Measurements from ENCODE around the gene SMTN. TPM values are rescaled to one million over a fixed set of nuclear protein-coding genes. Genes with fewer than 3 reads are reported as not detected.

The SMTN gene
- total RNA-seq, 2 experiments from 2014 or later = 19.2 to 19.8 TPM

- H3K36me3 Mint-ChIP-seq = no peaks in the 10 kb centered on the region
Observed at GRCh38 chr22:31083377-31083768, 2.3 kb downstream of the SMTN start.

DNA sequence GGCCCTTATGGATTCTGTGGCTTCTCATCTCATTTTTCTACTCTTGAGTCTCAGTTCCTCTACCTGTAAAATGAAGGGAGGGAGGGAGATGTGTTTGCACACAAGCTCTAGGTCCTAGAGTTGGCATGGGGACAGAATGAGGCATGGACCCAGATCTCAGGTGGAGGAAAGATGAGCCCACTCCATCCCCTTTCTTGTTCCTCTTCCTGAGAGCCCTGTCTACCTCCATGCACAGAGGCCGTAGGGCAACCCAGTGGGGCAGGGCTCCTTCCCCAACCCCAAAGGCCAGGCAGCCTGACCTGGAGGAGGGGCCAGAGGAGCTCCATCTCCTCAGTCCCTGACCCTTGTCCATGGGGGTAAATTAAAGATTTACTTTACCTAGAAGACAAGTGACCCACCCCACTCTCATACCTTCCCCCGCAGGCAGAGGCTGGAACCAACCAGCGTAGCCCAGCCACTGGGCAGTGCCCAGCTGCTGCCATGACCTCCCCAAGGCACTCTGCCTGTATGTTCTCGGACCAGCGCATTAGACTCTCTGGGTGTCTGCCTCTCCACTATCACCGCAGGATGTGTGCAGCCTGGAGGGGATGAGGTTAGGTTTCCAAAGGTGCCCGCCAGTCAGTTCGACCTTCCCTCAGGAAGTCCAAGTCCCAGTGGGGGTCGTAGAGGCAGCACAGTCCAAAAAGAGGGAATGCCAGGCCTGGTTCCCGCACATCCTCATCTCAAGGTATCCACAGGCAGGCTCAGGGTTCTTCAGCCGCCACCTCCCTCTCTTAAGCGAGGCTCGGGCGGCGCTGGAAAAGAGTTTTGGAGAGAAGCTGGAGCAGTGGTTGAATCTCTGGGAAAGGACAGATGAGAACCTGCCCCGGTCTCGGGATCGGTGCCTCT, 3.0 kb downstream of the SMTN start:
- Mint-ChIP-seq H3K27ac (peak overlapping the region; percentile 82), H3K9me3 (no peaks in the 10 kb centered on the region), H3K4me1 (peaks cover 30% of the 10 kb centered on the region), H3K36me3 (no peaks in the 10 kb centered on the region), H3K4me3 (peak overlapping the region; percentile 98), H3K27me3 (no peaks in the 10 kb centered on the region)
- peak; percentile 24 for DNase-seq

More at GRCh38 chr22:31083377-31083768, 2.3 kb downstream of the SMTN start:
- Mint-ChIP-seq H3K9me3 (no peaks in the 10 kb centered on the region), H3K4me3 (peak overlapping the region; percentile 98), H3K27me3 (no peaks in the 10 kb centered on the region), H3K4me1 (peaks cover 30% of the 10 kb centered on the region), H3K27ac (peak overlapping the region; percentile 82)
- DNase-seq = no peak

GRCh38 chr22:31084811-31085492, 3.8 kb downstream of the SMTN start:
- Mint-ChIP-seq H3K36me3 (no peaks in the 10 kb centered on the region), H3K4me3 (peak overlapping the region; percentile 98), H3K9me3 (no peaks in the 10 kb centered on the region), H3K27me3 (no peaks in the 10 kb centered on the region), H3K4me1 (peaks cover 30% of the 10 kb centered on the region), H3K27ac (peak overlapping the region; percentile 94)
- DNase-seq = peak; percentile 93

GRCh38 chr22:31085493-31085824, 4.3 kb downstream of the SMTN start:
- Mint-ChIP-seq H3K4me3 (peak overlapping the region; percentile 84), H3K27me3 (no peaks in the 10 kb centered on the region), H3K4me1 (peaks cover 28% of the 10 kb centered on the region), H3K9me3 (no peaks in the 10 kb centered on the region), H3K27ac (peak overlapping the region; percentile 94), H3K36me3 (no peaks in the 10 kb centered on the region)
- no peak for DNase-seq

DNA sequence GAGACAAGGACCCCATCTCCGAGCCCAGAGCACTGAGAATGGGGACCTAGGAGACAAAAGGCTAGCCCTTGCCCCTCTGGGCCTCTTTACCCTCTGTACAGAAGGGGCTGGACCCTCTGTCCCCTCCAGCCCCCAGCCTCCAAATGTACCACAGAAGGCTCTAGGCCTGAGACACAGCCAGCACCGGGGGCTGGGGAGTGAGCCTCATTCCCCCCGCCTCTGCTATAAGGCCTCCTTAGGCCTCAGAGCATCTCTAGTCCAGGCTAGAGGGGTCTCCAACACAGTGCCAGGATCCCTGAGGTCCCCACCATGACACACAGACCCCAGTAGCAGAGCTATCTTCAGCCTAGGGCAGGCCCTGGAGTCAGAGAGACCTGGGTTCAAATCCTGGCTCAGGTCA, 4.8 kb downstream of the SMTN start:
- H3K27me3 Mint-ChIP-seq = no peaks in the 10 kb centered on the region
- no peak overlapping the region for H3K27ac Mint-ChIP-seq
- no peak for DNase-seq
- no peaks in the 10 kb centered on the region for H3K36me3 Mint-ChIP-seq
- H3K4me3 Mint-ChIP-seq = peak overlapping the region; percentile 84
- peaks cover 23% of the 10 kb centered on the region for H3K4me1 Mint-ChIP-seq
- no peaks in the 10 kb centered on the region for H3K9me3 Mint-ChIP-seq

DNA sequence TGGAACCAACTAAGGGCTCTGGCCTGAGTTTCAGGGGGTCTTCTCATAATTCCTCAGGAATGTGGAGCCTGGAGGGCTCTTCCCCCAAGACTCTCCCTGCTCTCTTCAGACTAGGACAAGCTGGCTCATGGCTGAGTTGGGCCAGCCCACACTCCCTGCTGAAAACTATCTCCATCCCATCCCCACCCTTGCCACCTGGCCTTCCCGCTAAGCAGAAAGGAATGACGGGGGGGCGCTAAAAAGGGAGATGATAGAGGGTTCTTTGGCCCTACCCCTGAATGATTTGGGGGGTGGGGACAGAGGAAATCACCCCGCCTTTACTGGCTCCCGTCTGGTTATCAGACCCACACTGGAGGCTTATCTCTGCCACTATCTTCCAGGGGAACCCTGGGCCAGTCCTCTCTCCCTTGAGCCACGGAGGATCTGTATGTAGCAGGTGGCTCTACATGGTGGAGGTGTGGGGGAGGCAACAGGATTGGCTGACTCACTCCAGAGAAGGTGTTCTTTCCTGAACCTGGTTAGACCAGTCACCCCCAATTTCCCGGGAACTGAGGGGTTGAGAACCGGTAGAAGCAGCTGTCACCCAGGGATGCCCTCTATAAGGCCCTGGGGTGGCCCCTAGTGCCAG, 5.7 kb downstream of the SMTN start:
- Mint-ChIP-seq H3K27me3 (no peaks in the 10 kb centered on the region), H3K36me3 (no peaks in the 10 kb centered on the region), H3K27ac (no peak overlapping the region), H3K4me3 (no peak overlapping the region), H3K4me1 (peaks cover 19% of the 10 kb centered on the region), H3K9me3 (no peaks in the 10 kb centered on the region)
- no peak for DNase-seq

GRCh38 chr22:31087744-31088215, 6.7 kb downstream of the SMTN start:
- H3K9me3 Mint-ChIP-seq = no peaks in the 10 kb centered on the region
- H3K36me3 Mint-ChIP-seq = no peaks in the 10 kb centered on the region
- H3K4me1 Mint-ChIP-seq = peaks cover 11% of the 10 kb centered on the region
- no peak overlapping the region for H3K4me3 Mint-ChIP-seq
- H3K27ac Mint-ChIP-seq = no peak overlapping the region
- H3K27me3 Mint-ChIP-seq = no peaks in the 10 kb centered on the region
- no peak for DNase-seq

GRCh38 chr22:31088233-31088986, 7.3 kb downstream of the SMTN start:
- no peak overlapping the region for H3K27ac Mint-ChIP-seq
- no peaks in the 10 kb centered on the region for H3K36me3 Mint-ChIP-seq
- no peak overlapping the region for H3K4me3 Mint-ChIP-seq
- no peak for DNase-seq
- no peaks in the 10 kb centered on the region for H3K9me3 Mint-ChIP-seq
- H3K4me1 Mint-ChIP-seq = peaks cover 5% of the 10 kb centered on the region
- no peaks in the 10 kb centered on the region for H3K27me3 Mint-ChIP-seq

- Mint-ChIP-seq H3K9me3 (no peaks in the 10 kb centered on the region), H3K36me3 (no peaks in the 10 kb centered on the region), H3K4me1 (peaks cover 1% of the 10 kb centered on the region), H3K27me3 (no peaks in the 10 kb centered on the region), H3K4me3 (no peak overlapping the region), H3K27ac (no peak overlapping the region)
- DNase-seq = peak; percentile 35
Observed at GRCh38 chr22:31089160-31090100, 8.3 kb downstream of the SMTN start.

GRCh38 chr22:31090217-31091085, 9.3 kb downstream of the SMTN start:
- no peak for DNase-seq
- no peaks in the 10 kb centered on the region for H3K9me3 Mint-ChIP-seq
- H3K4me3 Mint-ChIP-seq = no peak overlapping the region
- H3K36me3 Mint-ChIP-seq = no peaks in the 10 kb centered on the region
- no peaks in the 10 kb centered on the region for H3K4me1 Mint-ChIP-seq
- H3K27me3 Mint-ChIP-seq = no peaks in the 10 kb centered on the region
- H3K27ac Mint-ChIP-seq = no peak overlapping the region

GRCh38 chr22:31091106-31091975, 10.2 kb downstream of the SMTN start:
- no peak overlapping the region for H3K4me3 Mint-ChIP-seq
- H3K36me3 Mint-ChIP-seq = peaks cover 3% of the 10 kb centered on the region
- DNase-seq = no peak

DNA sequence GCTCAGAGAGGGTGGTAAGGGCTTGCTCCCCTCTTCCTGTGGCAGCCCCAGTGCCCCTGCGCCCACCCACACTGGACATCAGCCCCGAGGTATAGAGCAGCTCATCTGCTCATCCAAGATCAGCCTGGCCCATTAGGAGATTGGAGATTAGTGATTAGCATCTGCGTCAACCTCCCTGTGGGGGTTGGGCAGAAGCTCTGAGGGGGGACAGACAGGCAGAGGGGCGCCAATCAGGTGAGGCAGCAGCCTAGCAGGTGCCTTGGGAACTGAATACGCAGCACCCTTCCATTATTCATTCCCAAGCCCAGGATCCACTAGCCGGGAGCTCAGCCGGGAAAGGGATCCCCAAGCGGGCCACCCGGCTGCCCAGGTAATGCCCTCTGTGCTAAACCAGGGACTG, 11.0 kb downstream of the SMTN start:
- H3K27me3 Mint-ChIP-seq = no peaks in the 10 kb centered on the region
- no peak overlapping the region for H3K4me3 Mint-ChIP-seq
- H3K36me3 Mint-ChIP-seq = peaks cover 3% of the 10 kb centered on the region
- H3K9me3 Mint-ChIP-seq = no peaks in the 10 kb centered on the region
- H3K27ac Mint-ChIP-seq = no peak overlapping the region
- H3K4me1 Mint-ChIP-seq = no peaks in the 10 kb centered on the region
- DNase-seq = no peak

More at GRCh38 chr22:31091106-31091975, 10.2 kb downstream of the SMTN start:
- Mint-ChIP-seq H3K27ac (no peak overlapping the region), H3K9me3 (no peaks in the 10 kb centered on the region), H3K4me1 (no peaks in the 10 kb centered on the region), H3K27me3 (no peaks in the 10 kb centered on the region)

All from activated naive CD8-positive, alpha-beta T cell treated with anti-CD3 and anti-CD28 coated beads for 36 hours (primary cell).